ENCODE measurements around the gene SLC5A11. TPM values are rescaled to one million over a fixed set of nuclear protein-coding genes. Genes with fewer than 3 reads are reported as not detected.
"Not testable (repeated sequence)": the region's sequence is repeated elsewhere in the genome, so short reads cannot be mapped to it uniquely, and the experiment has no call there.

SLC5A11 gene
- total and polyA plus RNA-seq, 4 donors, result 0.08 to 1.0 TPM; not detected in 2

GRCh38 chr16:24841291-24841690 is 4.5 kb upstream of the SLC5A11 start:
- H3K27ac ChIP-seq (ENCODE audit: low read depth in 1 of 2, low read length in 2 of 2), result no peak overlapping the region
- no peaks in the 10 kb centered on the region for H3K36me3 ChIP-seq (ENCODE audit: control insufficient read depth in 1 of 2, insufficient read depth in 2 of 2, low read length in 1 of 2)
- no peaks in the 10 kb centered on the region for H3K4me1 ChIP-seq (ENCODE audit: control insufficient read depth in 1 of 2, insufficient read depth in 2 of 2, low read length in 2 of 2)
- no peaks in the 10 kb centered on the region for H3K9me3 ChIP-seq (ENCODE audit: control insufficient read depth, low read length)
- ATAC-seq (ENCODE audit: low FRiP score) (no peak), DNase-seq (no peak)
- no peaks in the 10 kb centered on the region for H3K27me3 ChIP-seq (ENCODE audit: control insufficient read depth in 1 of 2, insufficient read depth in 2 of 2, low read length in 1 of 2)
- intact Hi-C loops (cut with DNase I), result loop anchor here in 1 of 2 donors (10.0 kb wide), 1 partner anchor 64 kb away; no protein-coding TSS in a partner anchor
- no peak overlapping the region for H3K4me3 ChIP-seq (ENCODE audit: low read length in 2 of 2)

- H3K9me3 ChIP-seq (ENCODE audit: control insufficient read depth, low read length), result no peaks in the 10 kb centered on the region
- H3K27me3 ChIP-seq (ENCODE audit: control insufficient read depth in 1 of 2, insufficient read depth in 2 of 2, low read length in 1 of 2), result no peaks in the 10 kb centered on the region
- no peak overlapping the region for H3K27ac ChIP-seq (ENCODE audit: low read depth in 1 of 2, low read length in 2 of 2)
- no peak for ATAC-seq (ENCODE audit: low FRiP score)
- no peaks in the 10 kb centered on the region for H3K36me3 ChIP-seq (ENCODE audit: control insufficient read depth in 1 of 2, insufficient read depth in 2 of 2, low read length in 1 of 2)
- no peak for DNase-seq
- WGBS, 2 donors, result 80% methylated on average over 17 of the region's 17 CpGs
- H3K4me1 ChIP-seq (ENCODE audit: control insufficient read depth in 1 of 2, insufficient read depth in 2 of 2, low read length in 2 of 2), result no peaks in the 10 kb centered on the region
- H3K4me3 ChIP-seq (ENCODE audit: low read length in 2 of 2), result no peak overlapping the region
- intact Hi-C loops (cut with DNase I), result loop anchor here in 1 of 2 donors (10.0 kb wide), 1 partner anchor 60 kb away; no protein-coding TSS in a partner anchor
Measured at GRCh38 chr16:24844101-24845030, 1.4 kb upstream of the SLC5A11 start.

GRCh38 chr16:24845031-24845365 is 765 bp upstream of the SLC5A11 start:
- intact Hi-C loops (cut with DNase I), result loop anchor here in 1 of 2 donors (10.0 kb wide), 1 partner anchor 60 kb away; no protein-coding TSS in a partner anchor
- H3K9me3 ChIP-seq (ENCODE audit: control insufficient read depth, low read length); DNase-seq; H3K4me1 ChIP-seq (ENCODE audit: control insufficient read depth in 1 of 2, insufficient read depth in 2 of 2, low read length in 2 of 2); H3K27ac ChIP-seq (ENCODE audit: low read depth in 1 of 2, low read length in 2 of 2); ATAC-seq (ENCODE audit: low FRiP score); H3K4me3 ChIP-seq (ENCODE audit: low read length in 2 of 2); H3K27me3 ChIP-seq (ENCODE audit: control insufficient read depth in 1 of 2, insufficient read depth in 2 of 2, low read length in 1 of 2); H3K36me3 ChIP-seq (ENCODE audit: control insufficient read depth in 1 of 2, insufficient read depth in 2 of 2, low read length in 1 of 2): not testable (repeated sequence)
- 91 to 93% methylated on average over 2 of the region's 2 CpGs for WGBS, 2 donors

GRCh38 chr16:24846548-24847357 is 990 bp downstream of the SLC5A11 start:
- WGBS, 2 donors, result 66 to 74% methylated on average over 8 of the region's 8 CpGs
- Histone ChIP-seq H3K27me3 (ENCODE audit: control insufficient read depth in 1 of 2, insufficient read depth in 2 of 2, low read length in 1 of 2) (no peaks in the 10 kb centered on the region), H3K4me3 (ENCODE audit: low read length in 2 of 2) (no peak overlapping the region), H3K36me3 (ENCODE audit: control insufficient read depth in 1 of 2, insufficient read depth in 2 of 2, low read length in 1 of 2) (no peaks in the 10 kb centered on the region), H3K4me1 (ENCODE audit: control insufficient read depth in 1 of 2, insufficient read depth in 2 of 2, low read length in 2 of 2) (no peaks in the 10 kb centered on the region), H3K9me3 (ENCODE audit: control insufficient read depth, low read length) (no peaks in the 10 kb centered on the region), H3K27ac (ENCODE audit: low read depth in 1 of 2, low read length in 2 of 2) (no peak overlapping the region)
- ATAC-seq (ENCODE audit: low FRiP score) (no peak), DNase-seq (no peak)
- intact Hi-C loops (cut with DNase I), result loop anchor here in 1 of 2 donors (10.0 kb wide), 1 partner anchor 58 kb away; no protein-coding TSS in a partner anchor

GRCh38 chr16:24847358-24847664 is 1.5 kb downstream of the SLC5A11 start:
- H3K27me3 ChIP-seq (ENCODE audit: control insufficient read depth in 1 of 2, insufficient read depth in 2 of 2, low read length in 1 of 2), result no peaks in the 10 kb centered on the region
- H3K4me3 ChIP-seq (ENCODE audit: low read length in 2 of 2), result no peak overlapping the region
- H3K27ac ChIP-seq (ENCODE audit: low read depth in 1 of 2, low read length in 2 of 2), result no peak overlapping the region
- no peaks in the 10 kb centered on the region for H3K36me3 ChIP-seq (ENCODE audit: control insufficient read depth in 1 of 2, insufficient read depth in 2 of 2, low read length in 1 of 2)
- ATAC-seq (ENCODE audit: low FRiP score), result no peak
- intact Hi-C loops (cut with DNase I), result loop anchor here in 1 of 2 donors (10.0 kb wide), 1 partner anchor 57 kb away; no protein-coding TSS in a partner anchor
- no peaks in the 10 kb centered on the region for H3K9me3 ChIP-seq (ENCODE audit: control insufficient read depth, low read length)
- H3K4me1 ChIP-seq (ENCODE audit: control insufficient read depth in 1 of 2, insufficient read depth in 2 of 2, low read length in 2 of 2), result no peaks in the 10 kb centered on the region
- DNase-seq, result no peak
- WGBS, 2 donors, result 82 to 88% methylated on average over 3 of the region's 3 CpGs

- 71 to 77% methylated on average over 5 of the region's 5 CpGs for WGBS, 2 donors
- Histone ChIP-seq H3K36me3 (ENCODE audit: control insufficient read depth in 1 of 2, insufficient read depth in 2 of 2, low read length in 1 of 2) (no peaks in the 10 kb centered on the region), H3K27me3 (ENCODE audit: control insufficient read depth in 1 of 2, insufficient read depth in 2 of 2, low read length in 1 of 2) (no peaks in the 10 kb centered on the region), H3K27ac (ENCODE audit: low read depth in 1 of 2, low read length in 2 of 2) (no peak overlapping the region), H3K4me1 (ENCODE audit: control insufficient read depth in 1 of 2, insufficient read depth in 2 of 2, low read length in 2 of 2) (no peaks in the 10 kb centered on the region), H3K4me3 (ENCODE audit: low read length in 2 of 2) (no peak overlapping the region), H3K9me3 (ENCODE audit: control insufficient read depth, low read length) (no peaks in the 10 kb centered on the region)
- DNase-seq (no peak), ATAC-seq (ENCODE audit: low FRiP score) (no peak)
- intact Hi-C loops (cut with DNase I), result loop anchor here in 1 of 2 donors (10.0 kb wide), 1 partner anchor 57 kb away; no protein-coding TSS in a partner anchor
Measured at GRCh38 chr16:24848065-24848464, 2.3 kb downstream of the SLC5A11 start.

GRCh38 chr16:24849641-24850040 is 3.9 kb downstream of the SLC5A11 start:
- 92 to 94% methylated on average over 5 of the region's 5 CpGs for WGBS, 2 donors
- Histone ChIP-seq H3K36me3 (ENCODE audit: control insufficient read depth in 1 of 2, insufficient read depth in 2 of 2, low read length in 1 of 2) (no peaks in the 10 kb centered on the region), H3K27ac (ENCODE audit: low read depth in 1 of 2, low read length in 2 of 2) (no peak overlapping the region), H3K27me3 (ENCODE audit: control insufficient read depth in 1 of 2, insufficient read depth in 2 of 2, low read length in 1 of 2) (no peaks in the 10 kb centered on the region), H3K4me1 (ENCODE audit: control insufficient read depth in 1 of 2, insufficient read depth in 2 of 2, low read length in 2 of 2) (no peaks in the 10 kb centered on the region), H3K9me3 (ENCODE audit: control insufficient read depth, low read length) (no peaks in the 10 kb centered on the region), H3K4me3 (ENCODE audit: low read length in 2 of 2) (no peak overlapping the region)
- intact Hi-C loops (cut with DNase I), result loop anchor here in 1 of 2 donors (10.0 kb wide), 1 partner anchor 55 kb away; no protein-coding TSS in a partner anchor
- no peak for ATAC-seq (ENCODE audit: low FRiP score)
- DNase-seq, result no peak

- WGBS, 2 donors, result 64 to 69% methylated on average over 9 of the region's 9 CpGs
- Histone ChIP-seq H3K36me3 (ENCODE audit: control insufficient read depth in 1 of 2, insufficient read depth in 2 of 2, low read length in 1 of 2) (no peaks in the 10 kb centered on the region), H3K27me3 (ENCODE audit: control insufficient read depth in 1 of 2, insufficient read depth in 2 of 2, low read length in 1 of 2) (no peaks in the 10 kb centered on the region), H3K4me1 (ENCODE audit: control insufficient read depth in 1 of 2, insufficient read depth in 2 of 2, low read length in 2 of 2) (no peaks in the 10 kb centered on the region), H3K27ac (ENCODE audit: low read depth in 1 of 2, low read length in 2 of 2) (no peak overlapping the region), H3K4me3 (ENCODE audit: low read length in 2 of 2) (no peak overlapping the region), H3K9me3 (ENCODE audit: control insufficient read depth, low read length) (no peaks in the 10 kb centered on the region)
- no peak for ATAC-seq (ENCODE audit: low FRiP score)
- intact Hi-C loops (cut with DNase I), result no loop called here
- no peak for DNase-seq
Measured at GRCh38 chr16:24850289-24850938, 4.7 kb downstream of the SLC5A11 start.
